Ammon's horn (tissue), 1 donor: Measurements from ENCODE around the gene SYCP3.

ENCODE experiments used
- DNase-seq: peaks from one replicate; pipeline ENCODE4 v3.0.0-alpha.2; 2016; ENCODE audit warnings: low spot score

The SYCP3 gene

DNA sequence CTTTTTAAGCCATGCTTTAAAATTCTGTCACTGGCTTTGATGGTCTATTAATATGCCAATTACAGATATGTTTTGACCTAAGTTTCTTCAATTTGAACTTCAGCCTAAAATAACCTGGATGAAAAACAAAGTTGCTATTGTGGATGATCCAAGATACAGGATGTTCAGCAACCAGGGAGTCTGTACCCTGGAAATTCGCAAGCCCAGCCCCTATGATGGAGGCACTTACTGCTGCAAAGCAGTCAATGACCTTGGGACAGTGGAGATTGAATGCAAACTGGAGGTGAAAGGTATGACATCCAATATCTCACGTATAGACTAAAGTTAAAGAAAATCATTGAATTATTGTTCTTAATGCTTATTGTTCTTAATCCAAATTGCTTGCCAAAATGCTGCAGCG lies 59.0 kb downstream of the SYCP3 start:
- no peak for DNase-seq
